ENCODE results near the gene SLC16A13. TPM values are rescaled to one million over a fixed set of nuclear protein-coding genes. Genes with fewer than 3 reads are reported as not detected.

Gene SLC16A13
- total RNA-seq, 4 donors from 2014 or later = 1.7 to 1.9 (median 1.8) TPM; not detected in 1

DNA sequence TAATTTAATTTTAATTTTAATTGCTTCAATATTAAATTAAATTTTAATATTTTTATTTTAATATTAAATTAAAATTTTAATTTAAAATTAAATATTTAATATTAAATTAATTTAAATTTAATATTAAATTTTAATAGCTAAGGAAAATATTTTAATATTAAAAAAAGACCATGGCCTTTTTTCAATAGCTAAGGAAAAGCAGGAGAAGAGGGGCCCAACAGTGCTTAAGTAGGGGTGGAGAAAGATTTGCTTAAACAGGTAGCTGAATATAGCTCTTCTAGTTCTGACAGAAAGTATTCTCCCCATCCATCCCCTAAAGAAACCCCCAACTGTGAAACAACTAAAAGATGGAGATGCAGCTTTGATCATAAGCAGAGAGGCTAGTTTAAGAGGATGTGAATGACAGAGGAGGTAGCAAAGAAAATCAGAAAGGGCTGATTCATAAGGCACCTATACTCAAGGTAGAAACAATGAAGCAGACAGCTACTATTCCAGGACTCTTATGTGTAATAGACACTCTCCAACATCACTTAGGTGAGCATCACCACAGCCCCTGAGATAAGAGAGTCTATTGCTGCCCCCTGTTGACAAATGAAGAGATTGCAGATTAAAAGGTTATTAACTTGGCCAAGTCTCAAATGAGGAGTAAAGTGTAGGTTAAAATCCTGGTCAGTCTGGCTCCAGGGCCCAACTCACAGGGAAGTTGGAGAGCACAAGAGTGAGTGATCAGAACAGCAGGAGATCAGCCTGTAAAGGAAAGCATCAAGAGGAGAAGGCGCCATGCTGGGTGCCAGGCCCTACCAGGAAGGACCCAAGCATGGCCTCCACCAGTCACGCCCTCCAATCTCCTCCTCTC, 31.2 kb upstream of the SLC16A13 start:
- TF ChIP-seq, protein P1, sequence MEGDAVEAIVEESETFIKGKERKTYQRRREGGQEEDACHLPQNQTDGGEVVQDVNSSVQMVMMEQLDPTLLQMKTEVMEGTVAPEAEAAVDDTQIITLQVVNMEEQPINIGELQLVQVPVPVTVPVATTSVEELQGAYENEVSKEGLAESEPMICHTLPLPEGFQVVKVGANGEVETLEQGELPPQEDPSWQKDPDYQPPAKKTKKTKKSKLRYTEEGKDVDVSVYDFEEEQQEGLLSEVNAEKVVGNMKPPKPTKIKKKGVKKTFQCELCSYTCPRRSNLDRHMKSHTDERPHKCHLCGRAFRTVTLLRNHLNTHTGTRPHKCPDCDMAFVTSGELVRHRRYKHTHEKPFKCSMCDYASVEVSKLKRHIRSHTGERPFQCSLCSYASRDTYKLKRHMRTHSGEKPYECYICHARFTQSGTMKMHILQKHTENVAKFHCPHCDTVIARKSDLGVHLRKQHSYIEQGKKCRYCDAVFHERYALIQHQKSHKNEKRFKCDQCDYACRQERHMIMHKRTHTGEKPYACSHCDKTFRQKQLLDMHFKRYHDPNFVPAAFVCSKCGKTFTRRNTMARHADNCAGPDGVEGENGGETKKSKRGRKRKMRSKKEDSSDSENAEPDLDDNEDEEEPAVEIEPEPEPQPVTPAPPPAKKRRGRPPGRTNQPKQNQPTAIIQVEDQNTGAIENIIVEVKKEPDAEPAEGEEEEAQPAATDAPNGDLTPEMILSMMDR (IDR thresholded peaks at IDR 0.05; ENCODE audit: low read depth) = no peak

DNA sequence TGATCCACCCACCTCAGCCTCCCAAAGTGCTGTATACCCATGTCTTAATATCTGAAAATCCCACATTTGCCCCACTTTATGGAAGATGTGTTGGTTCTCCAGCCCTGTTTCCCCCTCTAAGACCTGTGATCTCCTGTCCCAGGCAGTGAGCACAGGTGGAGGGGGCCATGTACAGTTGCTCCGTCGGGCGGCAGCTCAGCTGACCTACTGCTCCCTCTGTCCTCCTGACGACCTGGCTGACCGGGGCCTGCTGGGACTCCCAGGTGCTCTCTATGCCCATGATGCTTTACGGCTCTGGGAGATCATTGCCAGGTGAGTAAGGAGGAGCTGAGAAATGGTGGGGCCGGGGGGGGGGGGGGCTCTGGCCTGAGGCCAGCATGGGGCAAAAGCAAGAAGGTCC, 30.1 kb upstream of the SLC16A13 start:
- TF ChIP-seq, protein P1 (IDR thresholded peaks at IDR 0.05; ENCODE audit: low read depth) = no peak

DNA sequence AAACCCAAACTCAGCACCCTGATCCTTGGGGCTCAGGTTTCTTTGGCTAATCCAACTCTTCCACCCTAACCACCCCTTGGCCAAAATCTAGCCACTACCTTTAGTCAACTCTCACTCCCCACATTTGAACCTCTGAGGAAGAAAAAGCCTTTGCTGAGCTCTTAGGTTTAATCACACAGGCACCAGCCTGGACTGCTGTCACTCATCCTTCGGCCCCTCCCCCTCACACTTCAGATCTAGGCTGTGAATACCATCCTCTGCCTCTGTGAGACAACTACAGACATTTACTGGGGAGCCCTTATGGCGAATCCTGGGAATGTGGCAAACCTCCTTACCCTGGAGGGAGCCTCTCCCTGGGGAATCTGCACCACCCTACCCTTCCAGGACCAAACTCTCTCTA, 28.7 kb upstream of the SLC16A13 start:
- TF ChIP-seq, protein P1 (IDR thresholded peaks at IDR 0.05; ENCODE audit: low read depth) = no peak

DNA sequence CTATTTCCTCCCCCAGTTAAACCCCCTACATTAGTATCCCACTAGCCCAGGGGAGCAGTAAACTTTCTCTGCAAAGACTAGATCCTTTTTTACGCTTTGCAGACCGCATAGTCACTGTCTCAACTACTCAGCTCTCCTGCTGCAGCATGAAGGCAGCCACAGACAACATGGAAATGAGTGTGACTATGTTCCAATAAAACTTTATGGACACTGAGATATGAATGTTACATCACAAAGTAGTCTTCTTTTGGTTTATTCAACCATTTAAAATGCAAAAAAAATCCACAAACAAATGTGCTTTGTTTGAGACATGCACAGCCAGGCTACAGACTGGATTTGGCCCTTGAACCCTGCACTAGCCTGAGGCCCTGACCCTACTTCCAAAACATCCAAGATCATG, 25.3 kb upstream of the SLC16A13 start:
- TF ChIP-seq, protein P1 (IDR thresholded peaks at IDR 0.05; ENCODE audit: low read depth) = no peak

DNA sequence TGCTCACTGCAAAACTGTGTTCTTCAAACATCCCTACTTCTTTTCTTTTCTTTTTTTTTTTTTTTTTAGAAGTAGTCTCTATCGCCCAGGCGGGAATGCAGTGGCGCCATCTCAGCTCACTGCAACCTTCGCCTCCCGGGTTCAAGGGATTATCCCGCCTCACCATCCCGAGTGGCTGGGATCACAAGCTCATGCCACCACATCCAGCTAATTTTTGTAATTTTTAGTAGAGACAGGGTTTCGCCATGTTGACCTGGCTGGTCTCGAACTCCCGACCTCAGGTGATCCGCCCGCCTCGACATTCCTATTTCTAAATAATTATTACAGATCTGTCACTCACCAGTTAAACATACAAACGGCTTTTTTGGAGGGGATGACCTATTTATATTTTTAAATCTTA, 24.4 kb upstream of the SLC16A13 start:
- TF ChIP-seq, protein P1 (IDR thresholded peaks at IDR 0.05; ENCODE audit: low read depth) = no peak

DNA sequence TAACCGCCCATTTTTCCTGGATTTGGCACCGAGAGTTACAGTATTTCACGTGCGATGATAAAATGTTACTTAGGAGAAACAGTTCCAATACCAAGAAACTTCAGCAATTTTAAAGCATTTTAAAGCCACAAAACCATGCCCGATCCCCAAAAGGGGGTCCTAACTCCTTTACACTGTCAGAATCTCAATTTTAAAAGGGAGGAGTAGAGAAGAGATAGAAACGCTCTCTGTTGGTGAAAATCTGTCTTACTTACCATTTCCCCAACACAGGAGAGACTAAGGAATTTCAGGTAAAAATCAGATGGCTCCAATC, 23.9 kb upstream of the SLC16A13 start:
- TF ChIP-seq, protein P1 (IDR thresholded peaks at IDR 0.05; ENCODE audit: low read depth) = no peak

DNA sequence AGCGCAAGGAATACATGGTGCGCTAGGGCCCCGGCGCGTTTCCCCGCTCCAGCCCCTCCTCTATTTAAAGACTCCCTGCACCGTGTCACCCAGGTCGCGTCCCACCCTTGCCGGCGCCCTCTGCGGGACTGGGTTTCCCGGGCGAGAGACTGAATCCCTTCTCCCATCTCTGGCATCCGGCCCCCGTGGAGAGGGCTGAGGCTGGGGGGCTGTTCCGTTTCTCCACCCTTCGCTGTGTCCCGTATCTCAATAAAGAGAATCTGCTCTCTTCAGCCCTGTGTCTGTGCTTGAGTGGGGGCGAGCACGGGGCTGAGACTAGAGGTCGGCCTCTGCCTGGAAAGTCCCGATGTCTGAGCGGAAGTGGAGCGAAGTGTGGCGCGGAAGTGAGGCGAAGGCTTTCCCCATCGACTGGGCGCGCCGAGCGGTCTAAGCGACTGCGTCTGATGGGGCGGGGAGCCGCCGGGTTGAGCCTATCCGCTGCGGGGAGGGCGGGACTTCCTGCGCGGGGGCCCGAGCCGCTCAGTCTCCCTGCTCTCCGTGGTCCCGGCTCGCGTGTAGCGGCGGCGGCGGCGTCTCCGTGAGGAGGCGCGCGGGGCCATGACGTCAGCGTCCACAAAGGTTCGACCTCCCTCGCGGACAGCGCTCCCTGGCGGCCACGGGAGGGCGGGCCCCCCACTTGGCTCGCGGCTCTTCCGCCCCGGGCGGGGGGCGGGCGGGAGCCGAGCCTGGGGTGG, 21.4 kb upstream of the SLC16A13 start:
- TF ChIP-seq, protein P1 (IDR thresholded peaks at IDR 0.05; ENCODE audit: low read depth) = no peak
